Thyroid gland (tissue), 4 donors: ENCODE data around the gene DAPL1.

Experiments used
- CTCF ChIP-seq, 6 experiments: fragments of 200-600 bp in 3 of 6; fragments of 450-650 bp in 3 of 6; sonication (generic) in 3 of 6; IDR thresholded peaks; one replicate each; pipeline ENCODE4 v1.5.1; 2016 to 2019; ENCODE audit warnings: antibody characterized with exemption in 6 of 6, mild to moderate bottlenecking in 2 of 6, inconsistent platforms in 1 of 6, moderate library complexity in 1 of 6
- POLR2A ChIP-seq, 2 donors: fragments of 450-650 bp; IDR thresholded peaks; one replicate each; pipeline ENCODE4 v1.6.1; 2017; ENCODE audit warnings: antibody characterized with exemption in 2 of 2, mild to moderate bottlenecking in 2 of 2, moderate library complexity in 1 of 2

GRCh38 chr2:158782616-158783015, 12.5 kb upstream of the DAPL1 start:
- TF ChIP-seq CTCF (IDR thresholded peaks at IDR 0.05) (no peak), POLR2A (IDR thresholded peaks at IDR 0.05) (no peak)
